ENCODE measurements around the gene ITPR3. TPM values are rescaled to one million over a fixed set of nuclear protein-coding genes. Genes with fewer than 3 reads are reported as not detected.

Gene ITPR3
- total RNA-seq (10 to 100 TPM; 48.1 to 48.3 TPM), total RNA-seq (274 reads per million in 2 donors)

GRCh38 chr6:33620856-33621710, at the start of gene ITPR3:
ITPR3 (plus strand) TSS chr6:33621322; CDS start chr6:33621603, 281 bp downstream.
- Mint-ChIP-seq H3K4me1 (peaks cover 33% of the 10 kb centered on the region), H3K36me3 (ENCODE audit: low read depth) (peaks cover 2% of the 10 kb centered on the region), H3K27ac (peak within 1 kb of the TSS; percentile 96), H3K27me3 (no peaks in the 10 kb centered on the region), H3K4me3 (peak within 1 kb of the TSS; percentile 94)
- ATAC-seq: peak; percentile 89
- peak; percentile 59 to 75 (median 73) for DNase-seq
- H3K9me3 ChIP-seq (ENCODE audit: control insufficient read depth, low read length, poor library complexity, severe bottlenecking): no peaks in the 10 kb centered on the region

GRCh38 chr6:33571637-33572316, 49.3 kb upstream of the ITPR3 start:
- no peak for DNase-seq

GRCh38 chr6:33575211-33575610, 45.9 kb upstream of the ITPR3 start:
- Mint-ChIP-seq H3K27ac (peak overlapping the region; percentile 49), H3K27me3 (no peaks in the 10 kb centered on the region), H3K4me3 (no peak overlapping the region), H3K4me1 (peaks cover 34% of the 10 kb centered on the region), H3K36me3 (ENCODE audit: low read depth) (no peaks in the 10 kb centered on the region)
- no peak for ATAC-seq
- no peak for DNase-seq
- H3K9me3 ChIP-seq (ENCODE audit: control insufficient read depth, low read length, poor library complexity, severe bottlenecking): no peaks in the 10 kb centered on the region

More at GRCh38 chr6:33571637-33572316, 49.3 kb upstream of the ITPR3 start:
- ATAC-seq: no peak
- H3K27ac Mint-ChIP-seq: peak overlapping the region; percentile 100
- no peaks in the 10 kb centered on the region for H3K27me3 Mint-ChIP-seq
- peaks cover 25% of the 10 kb centered on the region for H3K4me1 Mint-ChIP-seq
- no peaks in the 10 kb centered on the region for H3K36me3 Mint-ChIP-seq (ENCODE audit: low read depth)
- no peaks in the 10 kb centered on the region for H3K9me3 ChIP-seq (ENCODE audit: control insufficient read depth, low read length, poor library complexity, severe bottlenecking)
- H3K4me3 Mint-ChIP-seq: peak overlapping the region; percentile 94

- no peaks in the 10 kb centered on the region for H3K27me3 Mint-ChIP-seq
- peak overlapping the region; percentile 98 for H3K27ac Mint-ChIP-seq
- DNase-seq (no peak), ATAC-seq (no peak)
- H3K4me1 Mint-ChIP-seq: peaks cover 22% of the 10 kb centered on the region
- no peaks in the 10 kb centered on the region for H3K9me3 ChIP-seq (ENCODE audit: control insufficient read depth, low read length, poor library complexity, severe bottlenecking)
- H3K4me3 Mint-ChIP-seq: peak overlapping the region; percentile 99
- H3K36me3 Mint-ChIP-seq (ENCODE audit: low read depth): no peaks in the 10 kb centered on the region
Observed at GRCh38 chr6:33576668-33577067, 44.5 kb upstream of the ITPR3 start.

- Mint-ChIP-seq H3K4me1 (peaks cover 19% of the 10 kb centered on the region), H3K36me3 (ENCODE audit: low read depth) (no peaks in the 10 kb centered on the region), H3K27ac (peak overlapping the region; percentile 98), H3K4me3 (peak overlapping the region; percentile 99), H3K27me3 (no peaks in the 10 kb centered on the region)
- no peaks in the 10 kb centered on the region for H3K9me3 ChIP-seq (ENCODE audit: control insufficient read depth, low read length, poor library complexity, severe bottlenecking)
- ATAC-seq (no peak), DNase-seq (no peak)
Observed at GRCh38 chr6:33577106-33577535, 44.0 kb upstream of the ITPR3 start.

GRCh38 chr6:33577718-33578117, 43.4 kb upstream of the ITPR3 start:
- Mint-ChIP-seq H3K27me3 (no peaks in the 10 kb centered on the region), H3K36me3 (ENCODE audit: low read depth) (no peaks in the 10 kb centered on the region), H3K4me3 (peak overlapping the region; percentile 99), H3K27ac (peak overlapping the region; percentile 98), H3K4me1 (peaks cover 19% of the 10 kb centered on the region)
- no peak for DNase-seq
- H3K9me3 ChIP-seq (ENCODE audit: control insufficient read depth, low read length, poor library complexity, severe bottlenecking): no peaks in the 10 kb centered on the region
- ATAC-seq: no peak

- no peaks in the 10 kb centered on the region for H3K36me3 Mint-ChIP-seq (ENCODE audit: low read depth)
- ATAC-seq (no peak), DNase-seq (no peak)
- no peaks in the 10 kb centered on the region for H3K9me3 ChIP-seq (ENCODE audit: control insufficient read depth, low read length, poor library complexity, severe bottlenecking)
- no peaks in the 10 kb centered on the region for H3K27me3 Mint-ChIP-seq
- peak overlapping the region; percentile 98 for H3K27ac Mint-ChIP-seq
- H3K4me1 Mint-ChIP-seq: peaks cover 19% of the 10 kb centered on the region
- peak overlapping the region; percentile 99 for H3K4me3 Mint-ChIP-seq
Observed at GRCh38 chr6:33578164-33578563, 43.0 kb upstream of the ITPR3 start.

GRCh38 chr6:33578588-33579011, 42.5 kb upstream of the ITPR3 start:
- DNase-seq: peak; percentile 29 to 41 (median 31)
- peak overlapping the region; percentile 98 for H3K27ac Mint-ChIP-seq
- H3K9me3 ChIP-seq (ENCODE audit: control insufficient read depth, low read length, poor library complexity, severe bottlenecking): no peaks in the 10 kb centered on the region
- peaks cover 21% of the 10 kb centered on the region for H3K4me1 Mint-ChIP-seq
- H3K36me3 Mint-ChIP-seq (ENCODE audit: low read depth): no peaks in the 10 kb centered on the region
- peak; percentile 53 for ATAC-seq
- peak overlapping the region; percentile 99 for H3K4me3 Mint-ChIP-seq
- no peaks in the 10 kb centered on the region for H3K27me3 Mint-ChIP-seq

- Mint-ChIP-seq H3K4me3 (peak within 1 kb of the TSS; percentile 99), H3K27me3 (no peaks in the 10 kb centered on the region), H3K36me3 (ENCODE audit: low read depth) (no peaks in the 10 kb centered on the region), H3K27ac (peak within 1 kb of the TSS; percentile 98), H3K4me1 (peaks cover 22% of the 10 kb centered on the region)
- peak; percentile 95 for ATAC-seq
- DNase-seq: peak; percentile 66 to 80 (median 75)
- H3K9me3 ChIP-seq (ENCODE audit: control insufficient read depth, low read length, poor library complexity, severe bottlenecking): no peaks in the 10 kb centered on the region
Observed at GRCh38 chr6:33579828-33580714, 41.1 kb upstream of the ITPR3 start, which contains the start of gene BAK1. BAK1 (minus strand) TSS chr6:33580276; CDS start chr6:33577604, 2,672 bp downstream.

GRCh38 chr6:33581186-33581585, 39.9 kb upstream of the ITPR3 start:
- H3K9me3 ChIP-seq (ENCODE audit: control insufficient read depth, low read length, poor library complexity, severe bottlenecking): no peaks in the 10 kb centered on the region
- H3K4me3 Mint-ChIP-seq: no peak overlapping the region
- peaks cover 28% of the 10 kb centered on the region for H3K4me1 Mint-ChIP-seq
- peak overlapping the region; percentile 98 for H3K27ac Mint-ChIP-seq
- DNase-seq: no peak
- ATAC-seq: no peak
- H3K36me3 Mint-ChIP-seq (ENCODE audit: low read depth): no peaks in the 10 kb centered on the region
- H3K27me3 Mint-ChIP-seq: no peaks in the 10 kb centered on the region

- peak overlapping the region; percentile 19 for H3K27ac Mint-ChIP-seq
- no peaks in the 10 kb centered on the region for H3K9me3 ChIP-seq (ENCODE audit: control insufficient read depth, low read length, poor library complexity, severe bottlenecking)
- peaks cover 18% of the 10 kb centered on the region for H3K4me1 Mint-ChIP-seq
- ATAC-seq: no peak
- no peaks in the 10 kb centered on the region for H3K36me3 Mint-ChIP-seq (ENCODE audit: low read depth)
- H3K4me3 Mint-ChIP-seq: no peak overlapping the region
- DNase-seq: no peak
- H3K27me3 Mint-ChIP-seq: no peaks in the 10 kb centered on the region
Observed at GRCh38 chr6:33583591-33584155, 37.4 kb upstream of the ITPR3 start.

- Mint-ChIP-seq H3K4me3 (no peak overlapping the region), H3K4me1 (peaks cover 16% of the 10 kb centered on the region), H3K27ac (peak overlapping the region; percentile 53), H3K36me3 (ENCODE audit: low read depth) (no peaks in the 10 kb centered on the region), H3K27me3 (no peaks in the 10 kb centered on the region)
- DNase-seq: no peak
- ATAC-seq: no peak
- H3K9me3 ChIP-seq (ENCODE audit: control insufficient read depth, low read length, poor library complexity, severe bottlenecking): no peaks in the 10 kb centered on the region
Observed at GRCh38 chr6:33584700-33585402, 36.3 kb upstream of the ITPR3 start.
